MCF 10A (cell line): ENCODE measurements around the gene LEO1. TPM values are rescaled to one million over a fixed set of nuclear protein-coding genes. Genes with fewer than 3 reads are reported as not detected.
A peak's percentile ranks its signal among the peaks of the same experiment; 100 is the strongest.

Experiments
- BruUV-seq: library from RNA; stranded (reverse); fragments of 400-500 nt; replicated peaks from 2 replicates; lab custom pipeline; 2021; lab: Mats Ljungman, UMichigan
- CTCF ChIA-PET: fragments of 300-600 bp; sonication (Branson Sonifier 250); formaldehyde crosslinking; extraction: SDS; loops from one replicate; lab custom pipeline; 2021; ENCODE audit warnings: antibody characterized with exemption, inconsistent platforms; lab: Yijun Ruan, JAX
- POLR2A ChIA-PET: fragments of 300-600, 350-650 bp; sonication (Branson Sonifier 250); formaldehyde crosslinking; extraction: SDS; loops from one replicate; lab custom pipeline; 2020; ENCODE audit warnings: antibody characterized with exemption, inconsistent platforms; lab: Yijun Ruan, JAX
- DNase-seq: peaks from one replicate; pipeline ENCODE4 v3.0.0-alpha.2; 2018; ENCODE audit not compliant: unreplicated experiment
- H3K27ac Mint-ChIP-seq: one replicate; pipeline ENCODE4 v1.8.0; 2022; ENCODE audit warnings: mild to moderate bottlenecking, low read depth, mixed read lengths; ENCODE audit not compliant: unreplicated experiment
- H3K27me3 Mint-ChIP-seq: one replicate; pipeline ENCODE4 v1.8.0; 2022; ENCODE audit warnings: mixed read lengths; ENCODE audit not compliant: insufficient read depth, unreplicated experiment
- H3K36me3 Mint-ChIP-seq: one replicate; pipeline ENCODE4 v1.8.0; 2022; ENCODE audit warnings: mild to moderate bottlenecking, moderate library complexity, mixed read lengths; ENCODE audit not compliant: insufficient read depth, unreplicated experiment
- H3K4me1 Mint-ChIP-seq: one replicate; pipeline ENCODE4 v1.8.0; 2022; ENCODE audit warnings: mixed read lengths; ENCODE audit not compliant: insufficient read depth, unreplicated experiment
- H3K4me3 Mint-ChIP-seq: one replicate; pipeline ENCODE4 v1.8.0; 2022; ENCODE audit warnings: mild to moderate bottlenecking, moderate library complexity, mixed read lengths; ENCODE audit not compliant: unreplicated experiment
- H3K9me3 Mint-ChIP-seq: one replicate; pipeline ENCODE4 v1.8.0; 2022; ENCODE audit warnings: mixed read lengths; ENCODE audit not compliant: unreplicated experiment
- CTCF ChIP-seq: fragments of 200-600 bp; IDR thresholded peaks from one replicate; pipeline ENCODE4 v1.8.0; 2022; ENCODE audit warnings: antibody characterized with exemption, mild to moderate bottlenecking; ENCODE audit not compliant: unreplicated experiment
- intact Hi-C: fragments of 100-400 bp; cut with micrococcal nuclease; formaldehyde crosslinking; loops from 2 replicates; pipeline ENCODE4 v1.14.1; 2022
- total RNA-seq: library from RNA; stranded (reverse); gene quantifications from 2 replicates; pipeline ENCODE4 v1.2.3, GENCODE V29; 2022

The LEO1 gene
- total RNA-seq, 1 experiment from 2014 or later: 24.2 TPM

DNA sequence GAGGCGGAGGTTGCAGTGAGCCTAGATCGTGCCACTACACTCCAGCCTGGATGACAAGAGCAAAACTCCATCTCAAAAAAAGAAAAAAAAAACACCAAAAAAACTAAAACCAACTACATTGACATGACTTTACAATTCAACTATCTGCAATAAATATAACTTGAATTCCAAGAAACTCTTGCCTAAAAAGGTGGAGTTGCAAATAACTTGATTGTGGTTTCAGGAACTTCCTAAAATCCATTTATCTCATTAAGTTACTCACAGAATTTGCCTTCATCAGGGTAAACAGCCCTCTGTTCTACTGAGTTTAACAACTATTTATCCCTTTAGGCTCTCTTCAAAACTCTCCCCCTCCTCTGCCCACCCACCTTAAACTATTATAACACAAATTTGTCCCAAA is 44.7 kb upstream of the LEO1 start:
- no peak overlapping the region for H3K27ac Mint-ChIP-seq
- ChIA-PET CTCF (interaction anchor here (0.5 to 1.0 kb wide), 2 partner anchors 53 to 84 kb away, joined by 3 read pairs; no protein-coding TSS in a partner anchor), POLR2A (no interaction called here)
- no peaks in the 10 kb centered on the region for H3K27me3 Mint-ChIP-seq
- H3K4me1 Mint-ChIP-seq: peaks cover 32% of the 10 kb centered on the region
- H3K36me3 Mint-ChIP-seq: peaks cover 12% of the 10 kb centered on the region
- no TSS peak for BruUV-seq
- no peaks in the 10 kb centered on the region for H3K9me3 Mint-ChIP-seq
- intact Hi-C loops: no loop called here
- H3K4me3 Mint-ChIP-seq: no peak overlapping the region
- DNase-seq: no peak
- TF ChIP-seq CTCF: no peak

DNA sequence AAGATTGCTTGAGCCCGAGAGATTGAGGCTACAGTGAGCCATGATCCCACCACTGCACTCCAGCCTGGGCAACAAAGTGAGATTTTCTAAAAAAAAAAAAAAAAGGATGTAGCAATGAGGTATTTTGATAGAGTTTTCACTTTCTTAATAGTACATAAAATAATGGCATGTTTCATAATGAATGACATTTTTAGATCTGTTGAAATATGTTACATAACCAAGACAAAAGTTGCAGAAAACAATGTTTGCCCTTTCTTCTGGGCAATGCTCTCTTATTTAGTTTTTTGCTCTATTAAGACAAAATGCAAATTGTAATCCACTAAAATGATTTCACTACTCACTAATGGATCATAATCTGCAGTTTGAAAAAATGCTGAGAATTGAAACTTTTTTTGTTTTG is 43.0 kb upstream of the LEO1 start:
- H3K27ac Mint-ChIP-seq: no peak overlapping the region
- BruUV-seq: no TSS peak
- H3K9me3 Mint-ChIP-seq: no peaks in the 10 kb centered on the region
- no peak for TF ChIP-seq CTCF
- H3K4me3 Mint-ChIP-seq: no peak overlapping the region
- intact Hi-C loops: no loop called here
- POLR2A ChIA-PET: interaction anchor here (0.6 to 1.0 kb wide), 4 partner anchors 9 to 34 kb away, joined by 3 to 6 read pairs (median 4); no protein-coding TSS in a partner anchor
- DNase-seq: no peak
- CTCF ChIA-PET: no interaction called here
- H3K36me3 Mint-ChIP-seq: peaks cover 3% of the 10 kb centered on the region
- H3K4me1 Mint-ChIP-seq: peaks cover 39% of the 10 kb centered on the region
- no peaks in the 10 kb centered on the region for H3K27me3 Mint-ChIP-seq

GRCh38 chr15:52013151-52013791 is 41.7 kb upstream of the LEO1 start:
- no peak overlapping the region for H3K27ac Mint-ChIP-seq
- H3K4me1 Mint-ChIP-seq: peaks cover 43% of the 10 kb centered on the region
- H3K9me3 Mint-ChIP-seq: no peaks in the 10 kb centered on the region
- no peak for TF ChIP-seq CTCF
- H3K36me3 Mint-ChIP-seq: no peaks in the 10 kb centered on the region
- POLR2A ChIA-PET: interaction anchor here (1.0 to 4.1 kb wide), 5 partner anchors 8 to 64 kb away, joined by 3 to 42 read pairs (median 17); partner anchors contain the start of gene LEO1
- CTCF ChIA-PET: no interaction called here
- no peaks in the 10 kb centered on the region for H3K27me3 Mint-ChIP-seq
- no TSS peak for BruUV-seq
- DNase-seq: peak; percentile 49
- no peak overlapping the region for H3K4me3 Mint-ChIP-seq
- intact Hi-C loops: no loop called here

- Mint-ChIP-seq H3K27me3 (no peaks in the 10 kb centered on the region), H3K27ac (peak overlapping the region; percentile 74), H3K36me3 (no peaks in the 10 kb centered on the region), H3K4me3 (no peak overlapping the region), H3K4me1 (peaks cover 41% of the 10 kb centered on the region), H3K9me3 (no peaks in the 10 kb centered on the region)
- ChIA-PET POLR2A (interaction anchor here (0.9 to 4.1 kb wide), 11 partner anchors 9 to 82 kb away, joined by 3 to 42 read pairs (median 5); partner anchors contain the start of gene LEO1), CTCF (no interaction called here)
- no peak for DNase-seq
- intact Hi-C loops: no loop called here
- BruUV-seq: no TSS peak
- no peak for TF ChIP-seq CTCF
These were observed 40.6 kb upstream of the LEO1 start for GRCh38 chr15:52012210-52012609.
